Bronchial epithelial cell (primary cell): Measurements from ENCODE around the gene RNASEH1. TPM values are rescaled to one million over a fixed set of nuclear protein-coding genes. Genes with fewer than 3 reads are reported as not detected.
A peak's percentile ranks its signal among the peaks of the same experiment; 100 is the strongest.
"Not testable (repeated sequence)": the region's sequence is repeated elsewhere in the genome, so short reads cannot be mapped to it uniquely, and the experiment has no call there.

Experiments
- DNase-seq: peaks from one replicate; pipeline ENCODE4 v3.0.0-alpha.2; 2010; ENCODE audit warnings: low read depth
- FAIRE-seq: peaks from 2 replicates; lab custom pipeline; 2011; peaks lifted over from hg19 to GRCh38; lab: Jason Lieb, UNC
- H3K27me3 ChIP-seq: 2 replicates; pipeline ENCODE4 v1.5.1; 2011; ENCODE audit warnings: low read length; ENCODE audit not compliant: control insufficient read depth, insufficient read depth
- H3K36me3 ChIP-seq: 2 replicates; pipeline ENCODE4 v1.5.1; 2011; ENCODE audit warnings: low read length; ENCODE audit not compliant: control insufficient read depth, insufficient read depth
- H3K4me3 ChIP-seq: 2 replicates; pipeline ENCODE4 v1.5.1; 2011; ENCODE audit warnings: mild to moderate bottlenecking, low read depth, low read length, control low read depth
- total RNA-seq: library from RNA; depleted of rRNA; stranded (reverse); fragments of >200 nt; gene quantifications from 2 replicates; pipeline ENCODE4 v1.2.1, GENCODE V29; 2014
- TF ChIP-seq, protein P1 (sequence below): IDR thresholded peaks from 2 replicates; pipeline ENCODE4 v1.5.1; 2011; ENCODE audit warnings: mild to moderate bottlenecking, moderate library complexity, low read length, control low read depth, inconsistent platforms; ENCODE audit not compliant: insufficient read depth, severe bottlenecking

The RNASEH1 gene
- total RNA-seq, 1 donor from 2014 or later, result 51.9 TPM

DNA sequence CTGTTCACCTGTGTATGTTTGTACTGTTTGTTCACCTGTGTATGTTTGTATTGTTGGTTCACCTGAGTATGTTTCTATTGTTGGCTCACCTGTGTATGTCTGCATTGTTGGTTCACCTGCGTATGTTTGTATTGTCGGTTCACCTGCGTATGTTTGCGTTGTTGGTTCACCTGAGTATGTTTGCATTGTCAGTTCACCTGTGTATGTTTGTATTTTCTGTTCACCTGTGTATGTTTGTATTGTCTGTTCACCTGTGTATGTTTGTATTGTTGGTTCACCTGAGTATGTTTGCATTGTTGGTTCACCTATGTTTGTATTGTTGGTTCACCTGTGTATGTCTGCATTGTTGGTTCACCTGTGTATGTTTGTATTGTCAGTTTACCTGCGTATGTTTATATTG lies 53.4 kb downstream of the RNASEH1 start:
- DNase-seq (no peak), FAIRE-seq (no peak)
- Histone ChIP-seq H3K36me3 (peaks cover 7% of the 10 kb centered on the region), H3K4me3 (no peak overlapping the region), H3K27me3 (no peaks in the 10 kb centered on the region)
- TF ChIP-seq, protein P1, sequence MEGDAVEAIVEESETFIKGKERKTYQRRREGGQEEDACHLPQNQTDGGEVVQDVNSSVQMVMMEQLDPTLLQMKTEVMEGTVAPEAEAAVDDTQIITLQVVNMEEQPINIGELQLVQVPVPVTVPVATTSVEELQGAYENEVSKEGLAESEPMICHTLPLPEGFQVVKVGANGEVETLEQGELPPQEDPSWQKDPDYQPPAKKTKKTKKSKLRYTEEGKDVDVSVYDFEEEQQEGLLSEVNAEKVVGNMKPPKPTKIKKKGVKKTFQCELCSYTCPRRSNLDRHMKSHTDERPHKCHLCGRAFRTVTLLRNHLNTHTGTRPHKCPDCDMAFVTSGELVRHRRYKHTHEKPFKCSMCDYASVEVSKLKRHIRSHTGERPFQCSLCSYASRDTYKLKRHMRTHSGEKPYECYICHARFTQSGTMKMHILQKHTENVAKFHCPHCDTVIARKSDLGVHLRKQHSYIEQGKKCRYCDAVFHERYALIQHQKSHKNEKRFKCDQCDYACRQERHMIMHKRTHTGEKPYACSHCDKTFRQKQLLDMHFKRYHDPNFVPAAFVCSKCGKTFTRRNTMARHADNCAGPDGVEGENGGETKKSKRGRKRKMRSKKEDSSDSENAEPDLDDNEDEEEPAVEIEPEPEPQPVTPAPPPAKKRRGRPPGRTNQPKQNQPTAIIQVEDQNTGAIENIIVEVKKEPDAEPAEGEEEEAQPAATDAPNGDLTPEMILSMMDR, result no peak

GRCh38 chr2:3503483-3503882 lies 54.6 kb downstream of the RNASEH1 start:
- FAIRE-seq (no peak), DNase-seq (no peak)
- peaks cover 9% of the 10 kb centered on the region for H3K36me3 ChIP-seq
- H3K27me3 ChIP-seq, result no peaks in the 10 kb centered on the region
- H3K4me3 ChIP-seq, result no peak overlapping the region
- TF ChIP-seq, protein P1, result no peak

DNA sequence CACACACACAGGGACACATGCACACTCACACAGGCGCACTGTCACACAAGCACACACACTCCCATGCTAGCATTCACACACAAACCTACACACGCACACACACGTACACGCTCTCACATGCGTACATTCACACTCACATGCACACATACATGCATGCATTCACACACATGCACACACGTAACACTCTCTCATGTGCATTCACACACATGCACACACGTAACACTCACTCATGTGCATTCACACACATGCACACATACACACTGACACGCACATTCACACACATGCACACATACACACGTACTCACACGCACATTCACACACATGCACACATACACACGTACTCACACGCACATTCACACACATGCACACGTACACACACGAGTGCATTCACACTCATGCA lies 55.1 kb downstream of the RNASEH1 start:
- peak; percentile 100 for FAIRE-seq
- no peaks in the 10 kb centered on the region for H3K27me3 ChIP-seq
- H3K4me3 ChIP-seq, result no peak overlapping the region
- TF ChIP-seq, protein P1, result no peak
- peaks cover 10% of the 10 kb centered on the region for H3K36me3 ChIP-seq
- no peak for DNase-seq

GRCh38 chr2:3500326-3500899 lies 57.7 kb downstream of the RNASEH1 start:
- Histone ChIP-seq H3K36me3 (peaks cover 9% of the 10 kb centered on the region), H3K4me3 (no peak overlapping the region), H3K27me3 (no peaks in the 10 kb centered on the region)
- DNase-seq, result no peak
- TF ChIP-seq, protein P1, result no peak
- no peak for FAIRE-seq

DNA sequence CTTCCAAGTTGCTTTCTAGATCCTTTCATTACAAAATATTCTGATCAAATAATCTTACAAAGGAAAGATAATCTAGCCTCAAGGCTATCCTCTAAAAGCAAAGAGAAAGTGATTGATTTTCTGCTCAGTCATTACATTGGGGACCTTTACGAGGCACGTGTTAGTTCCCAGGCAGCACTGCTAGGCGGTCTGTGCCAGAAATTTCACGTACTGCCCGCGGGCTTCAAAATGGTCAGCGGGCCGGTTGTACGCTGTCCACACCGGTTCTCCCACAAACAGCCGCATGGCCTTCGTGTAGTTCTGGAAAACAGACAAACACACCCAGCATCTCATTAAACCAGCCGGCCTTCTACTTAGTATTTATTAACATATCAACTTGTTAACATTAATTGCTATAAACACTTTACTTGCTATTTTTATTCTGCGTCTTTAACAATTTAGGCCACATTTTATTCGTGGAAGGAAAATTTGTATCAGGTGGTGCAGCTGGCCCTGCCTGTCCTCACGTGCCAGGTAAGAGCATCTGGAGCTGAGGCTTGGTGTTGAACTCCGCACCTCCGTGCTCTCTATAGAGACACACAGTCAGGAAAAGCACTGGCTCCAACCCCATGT lies 59.2 kb downstream of the RNASEH1 start:
- Histone ChIP-seq H3K36me3 (peaks cover 9% of the 10 kb centered on the region), H3K4me3 (no peak overlapping the region), H3K27me3 (no peaks in the 10 kb centered on the region)
- TF ChIP-seq, protein P1, result no peak
- DNase-seq, result no peak
- no peak for FAIRE-seq

- H3K36me3 ChIP-seq, DNase-seq, FAIRE-seq: not testable (repeated sequence)
Measured at GRCh38 chr2:3496708-3497080, 61.4 kb downstream of the RNASEH1 start.

More at GRCh38 chr2:3496708-3497080, 61.4 kb downstream of the RNASEH1 start:
- H3K27me3 ChIP-seq, H3K4me3 ChIP-seq: not testable (repeated sequence)

Other genes starting within 250 kb of the RNASEH1 start
- gene EIPR1, start 180.5 kb downstream of the RNASEH1 start, total RNA-seq, result 41.2 and 44.5 TPM in 2 replicates
- gene TRAPPC12, start 178.6 kb downstream of the RNASEH1 start, total RNA-seq, result 52.9 and 94.3 TPM in 2 replicates
- gene ADI1, start 38.8 kb downstream of the RNASEH1 start, total RNA-seq, result 21.9 and 29.5 TPM in 2 replicates
- gene RPS7, start 16.9 kb upstream of the RNASEH1 start, total RNA-seq, result 1,493 and 1,994 TPM in 2 replicates
- gene COLEC11, start 36.8 kb upstream of the RNASEH1 start, total RNA-seq, result 0.26 and 0.38 TPM in 2 replicates
- gene ALLC, start 99.9 kb upstream of the RNASEH1 start, total RNA-seq, result not detected in 2 replicates
- not detected in 2 replicates for gene DCDC2C, start 145.2 kb upstream of the RNASEH1 start, total RNA-seq